Mesendoderm (in vitro differentiated cells): ENCODE data around the gene GLRX3.
A peak's percentile ranks its signal among the peaks of the same experiment; 100 is the strongest.
"Not testable (repeated sequence)": the region's sequence is repeated elsewhere in the genome, so short reads cannot be mapped to it uniquely, and the experiment has no call there.

Experiments
- DNase-seq: peaks from one replicate; pipeline ENCODE4 v3.0.0; 2013
- H2AK5ac ChIP-seq: 2 replicates; pipeline ENCODE4 v1.6.1; 2013; ENCODE audit warnings: low read length, inconsistent platforms
- H2BK120ac ChIP-seq: 2 replicates; pipeline ENCODE4 v1.6.1; 2013; ENCODE audit warnings: low read depth, mild to moderate bottlenecking, low read length, moderate library complexity, mixed read lengths
- H2BK15ac ChIP-seq: replicated peaks from 2 replicates; pipeline ENCODE4 v1.6.1; 2013; ENCODE audit warnings: low read depth, mild to moderate bottlenecking, moderate library complexity
- H2BK5ac ChIP-seq: 2 replicates; pipeline ENCODE4 v1.6.1; 2013; ENCODE audit warnings: low read length, inconsistent platforms
- H3K18ac ChIP-seq: 2 replicates; pipeline ENCODE4 v1.6.1; 2013; ENCODE audit warnings: mild to moderate bottlenecking, low read length, mixed read lengths
- H3K23ac ChIP-seq: one replicate; pipeline ENCODE4 v1.6.1; 2013; ENCODE audit warnings: low read length
- H3K27ac ChIP-seq: 2 replicates; pipeline ENCODE4 v1.5.1; 2013; ENCODE audit warnings: low read depth, mild to moderate bottlenecking, inconsistent platforms, low read length, moderate library complexity
- H3K27me3 ChIP-seq: 2 replicates; pipeline ENCODE4 v1.6.1; 2013; ENCODE audit warnings: low read length, control low read depth, mild to moderate bottlenecking, inconsistent platforms; ENCODE audit not compliant: insufficient read depth, poor library complexity
- H3K36me3 ChIP-seq: 2 replicates; pipeline ENCODE4 v1.6.1; 2013; ENCODE audit warnings: low read length, inconsistent platforms; ENCODE audit not compliant: control insufficient read depth, insufficient read depth
- H3K4ac ChIP-seq: one replicate; pipeline ENCODE4 v1.6.1; 2013; ENCODE audit warnings: low read depth, mild to moderate bottlenecking, low read length, moderate library complexity
- H3K4me1 ChIP-seq: 2 replicates; pipeline ENCODE4 v1.6.1; 2013; ENCODE audit warnings: low read depth, low read length, inconsistent platforms; ENCODE audit not compliant: control insufficient read depth
- H3K4me2 ChIP-seq: 2 replicates; pipeline ENCODE4 v1.6.1; 2013; ENCODE audit warnings: low read length
- H3K4me3 ChIP-seq: 2 replicates; pipeline ENCODE4 v1.5.1; 2013; ENCODE audit warnings: mild to moderate bottlenecking, low read length
- H3K56ac ChIP-seq: one replicate; pipeline ENCODE4 v1.6.1; 2013; ENCODE audit warnings: low read length
- H3K79me1 ChIP-seq: 2 replicates; pipeline ENCODE4 v1.6.1; 2013; ENCODE audit warnings: low read length, inconsistent platforms
- H3K79me2 ChIP-seq: 2 replicates; pipeline ENCODE4 v1.6.1; 2013; ENCODE audit warnings: mild to moderate bottlenecking, low read length; ENCODE audit not compliant: control insufficient read depth, insufficient read depth
- H3K9ac ChIP-seq: 2 replicates; pipeline ENCODE4 v1.6.1; 2013; ENCODE audit warnings: low read length, inconsistent platforms
- H4K5ac ChIP-seq: one replicate; pipeline ENCODE4 v1.6.1; 2013; ENCODE audit warnings: low read length
- H4K8ac ChIP-seq: one replicate; pipeline ENCODE4 v1.6.1; 2013; ENCODE audit warnings: low read depth, mild to moderate bottlenecking, control low read depth, low read length, moderate library complexity
- WGBS: extraction: QIAGEN DNeasy Blood & Tissue Kit; methylation state at CpG from one replicate; pipeline ENCODE4 v1.1.7; 2013; ENCODE audit warnings: low lambda C conversion rate, missing lambda C conversion rate; ENCODE audit not compliant: insufficient coverage; ENCODE audit errors: extremely low coverage; 5-methylcytosine and 5-hydroxymethylcytosine counted together

GLRX3 gene

DNA sequence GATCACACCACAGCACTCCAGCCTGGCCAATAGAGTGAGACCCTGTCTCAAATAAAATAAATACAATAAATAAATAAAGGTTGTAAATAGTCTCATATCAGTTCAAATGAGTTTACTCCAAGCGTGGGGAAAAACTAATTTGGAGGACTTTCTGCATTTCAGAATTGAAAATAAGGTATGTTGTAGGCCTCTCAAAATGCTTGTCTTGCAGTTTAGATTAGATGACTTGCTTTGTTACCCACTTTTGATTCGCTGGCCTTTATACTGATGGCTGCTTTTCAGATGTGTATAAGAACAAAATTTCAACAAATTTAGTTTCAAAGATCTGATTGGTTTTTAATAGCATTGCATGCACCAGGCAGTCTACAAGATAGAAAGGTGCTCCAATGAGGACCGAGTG, 23.4 kb upstream of the GLRX3 start:
- Histone ChIP-seq H3K4ac (no peak overlapping the region), H3K4me3 (no peak overlapping the region), H3K27me3 (no peaks in the 10 kb centered on the region), H3K4me2 (no peak overlapping the region), H3K27ac (no peak overlapping the region), H3K4me1 (peaks cover 5% of the 10 kb centered on the region), H3K18ac (no peak overlapping the region), H2BK15ac (no peak overlapping the region), H3K23ac (no peak overlapping the region), H3K79me2 (peaks cover 2% of the 10 kb centered on the region), H4K8ac (no peak overlapping the region), H2BK5ac (no peak overlapping the region), H4K5ac (no peak overlapping the region), H3K9ac (no peak overlapping the region), H3K56ac (no peak overlapping the region), H3K79me1 (peaks cover 10% of the 10 kb centered on the region), H2BK120ac (no peak overlapping the region), H2AK5ac (no peak overlapping the region), H3K36me3 (no peaks in the 10 kb centered on the region)
- no peak for DNase-seq
- WGBS, result no CpG with 5 or more reads among the region's 3 CpGs

DNA sequence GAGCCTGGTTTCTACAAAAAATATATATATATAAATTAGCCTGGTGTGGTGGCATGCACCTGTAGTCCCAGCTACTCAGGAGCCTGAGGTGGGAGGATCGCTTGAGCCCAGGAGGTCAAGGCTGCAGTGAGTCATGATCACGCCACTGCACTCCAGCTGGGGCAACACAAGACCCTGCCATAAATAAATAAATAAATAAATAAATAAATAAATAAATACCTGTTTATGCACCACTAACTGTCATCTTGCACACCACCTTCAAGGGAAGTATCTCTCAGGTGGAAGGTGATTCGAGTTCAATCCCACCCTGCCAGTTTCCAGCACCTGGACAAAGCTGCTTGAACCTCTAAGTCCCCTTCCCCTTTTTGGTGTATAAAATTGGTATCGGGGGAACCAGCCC, 19.2 kb upstream of the GLRX3 start:
- H3K79me1 ChIP-seq, H3K18ac ChIP-seq, DNase-seq, H3K4me2 ChIP-seq, H4K5ac ChIP-seq, H3K27me3 ChIP-seq, H3K4me1 ChIP-seq, H3K4me3 ChIP-seq, H3K9ac ChIP-seq, H3K23ac ChIP-seq, H3K56ac ChIP-seq, H2AK5ac ChIP-seq, H3K79me2 ChIP-seq, H2BK15ac ChIP-seq, H3K36me3 ChIP-seq, H3K27ac ChIP-seq, H4K8ac ChIP-seq, H2BK5ac ChIP-seq, H2BK120ac ChIP-seq, H3K4ac ChIP-seq: not testable (repeated sequence)
- WGBS, result no CpG with 5 or more reads among the region's 4 CpGs

DNA sequence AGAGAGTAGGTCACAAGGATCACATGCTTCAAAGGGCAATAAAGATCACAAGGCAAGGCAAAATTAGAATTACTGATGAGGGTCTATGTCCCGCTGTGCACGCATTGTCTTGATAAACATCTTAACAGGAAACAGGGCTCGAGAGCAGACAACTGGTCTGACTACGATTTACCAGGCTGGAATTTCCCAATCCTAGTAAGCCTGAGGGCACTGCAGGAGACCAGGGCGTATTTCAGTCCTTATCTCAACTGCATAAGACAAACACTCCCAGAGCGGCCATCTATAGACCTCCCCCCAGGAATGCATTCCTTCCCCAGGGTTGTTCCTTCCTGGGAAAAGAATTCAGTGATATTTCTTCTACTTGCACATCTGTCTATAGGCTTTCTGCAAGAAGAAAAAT, 18.7 kb upstream of the GLRX3 start:
- H3K79me2 ChIP-seq, H3K18ac ChIP-seq, H3K4ac ChIP-seq, H3K9ac ChIP-seq, H3K23ac ChIP-seq, H4K8ac ChIP-seq, H3K56ac ChIP-seq, H3K27ac ChIP-seq, H2AK5ac ChIP-seq, H3K36me3 ChIP-seq, H2BK15ac ChIP-seq, H4K5ac ChIP-seq, H2BK120ac ChIP-seq, H3K4me1 ChIP-seq, H3K27me3 ChIP-seq, H2BK5ac ChIP-seq, H3K4me2 ChIP-seq, H3K79me1 ChIP-seq, H3K4me3 ChIP-seq: not testable (repeated sequence)
- peak; percentile 34 for DNase-seq
- no CpG with 5 or more reads among the region's 6 CpGs for WGBS

DNA sequence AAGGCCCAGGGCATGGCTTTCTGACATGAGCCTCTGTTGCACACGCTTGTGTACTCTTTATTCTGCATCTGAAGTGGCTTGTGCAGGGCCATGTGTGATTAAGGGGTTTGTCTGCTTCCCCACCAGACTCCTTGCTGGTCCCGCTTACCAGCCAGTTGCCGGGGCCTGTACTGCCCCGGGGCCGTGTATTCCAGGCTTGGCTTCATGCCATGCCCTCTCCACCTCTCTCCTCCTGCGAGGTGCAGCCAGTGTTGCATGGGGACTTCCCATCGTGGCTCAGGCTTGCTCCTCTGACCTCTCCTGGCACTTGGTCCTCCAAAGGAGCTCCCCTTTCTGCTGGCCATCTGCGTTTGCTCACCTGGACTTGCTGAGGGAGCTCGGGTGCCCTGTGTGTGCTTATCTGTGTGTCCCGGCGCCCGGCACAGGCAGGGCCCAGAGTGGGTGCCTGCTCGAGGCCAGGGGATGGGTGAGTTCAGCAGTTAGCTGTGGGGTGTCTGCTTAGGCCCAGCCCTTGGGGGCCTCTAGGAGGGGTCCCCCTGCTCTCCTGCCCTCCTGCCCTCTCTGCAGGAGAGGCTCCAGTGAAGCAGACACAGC, 14.6 kb upstream of the GLRX3 start:
- H3K4ac ChIP-seq, result no peak overlapping the region
- no peak overlapping the region for H3K56ac ChIP-seq
- no peak overlapping the region for H2AK5ac ChIP-seq
- no peak overlapping the region for H4K8ac ChIP-seq
- H3K27ac ChIP-seq, result no peak overlapping the region
- no peak overlapping the region for H3K9ac ChIP-seq
- H3K79me1 ChIP-seq, result no peaks in the 10 kb centered on the region
- H2BK5ac ChIP-seq, result no peak overlapping the region
- no peak overlapping the region for H3K4me2 ChIP-seq
- H4K5ac ChIP-seq, result no peak overlapping the region
- no peaks in the 10 kb centered on the region for H3K79me2 ChIP-seq
- H2BK120ac ChIP-seq, result no peak overlapping the region
- no CpG with 5 or more reads among the region's 13 CpGs for WGBS
- no peak overlapping the region for H3K4me3 ChIP-seq
- no peaks in the 10 kb centered on the region for H3K4me1 ChIP-seq
- no peak overlapping the region for H3K18ac ChIP-seq
- H3K36me3 ChIP-seq, result no peaks in the 10 kb centered on the region
- no peaks in the 10 kb centered on the region for H3K27me3 ChIP-seq
- H3K23ac ChIP-seq, result no peak overlapping the region
- no peak overlapping the region for H2BK15ac ChIP-seq
- DNase-seq, result no peak

DNA sequence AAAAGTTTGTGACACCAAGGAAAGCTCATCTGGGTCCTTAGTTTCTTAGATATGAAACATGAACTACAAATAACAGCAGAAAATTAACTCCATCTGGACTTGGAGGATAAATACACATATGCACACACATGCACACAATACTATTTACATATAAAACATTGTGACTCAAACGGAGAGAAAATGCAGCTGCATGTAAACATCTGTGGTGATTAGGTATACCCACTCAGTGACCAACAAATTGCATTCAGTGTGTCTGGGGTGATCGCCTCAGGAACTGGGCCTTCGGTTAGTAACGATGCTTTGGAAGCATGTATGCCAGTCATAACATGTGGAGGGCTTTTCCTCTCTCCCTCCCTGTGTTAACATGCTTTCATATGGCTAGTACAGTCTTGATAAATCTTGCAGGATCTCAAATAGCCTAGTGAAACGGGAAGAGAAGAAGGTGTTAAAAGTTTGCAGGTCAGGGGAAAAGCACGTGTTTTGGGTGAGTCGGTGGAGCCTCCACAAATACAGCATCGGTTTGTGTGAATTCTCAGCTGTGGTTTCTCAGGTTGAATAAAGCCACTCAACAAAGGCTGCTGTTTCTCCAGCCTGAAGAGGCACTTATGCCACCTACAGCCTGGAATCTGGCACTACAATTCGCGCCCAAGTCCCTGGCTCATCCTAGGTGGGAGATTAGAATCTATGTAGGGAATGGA, 8.7 kb upstream of the GLRX3 start:
- Histone ChIP-seq H4K8ac (no peak overlapping the region), H3K27me3 (no peaks in the 10 kb centered on the region), H3K4me2 (no peak overlapping the region), H3K79me2 (no peaks in the 10 kb centered on the region), H3K18ac (no peak overlapping the region), H3K9ac (no peak overlapping the region), H3K4me1 (no peaks in the 10 kb centered on the region), H2BK15ac (no peak overlapping the region), H2BK120ac (no peak overlapping the region), H4K5ac (no peak overlapping the region), H3K4ac (no peak overlapping the region), H2AK5ac (no peak overlapping the region), H3K36me3 (no peaks in the 10 kb centered on the region), H3K27ac (no peak overlapping the region), H3K56ac (peak overlapping the region; percentile 74), H3K79me1 (no peaks in the 10 kb centered on the region), H2BK5ac (no peak overlapping the region), H3K4me3 (no peak overlapping the region), H3K23ac (no peak overlapping the region)
- no CpG with 5 or more reads among the region's 10 CpGs for WGBS
- peak; percentile 93 for DNase-seq
